ENCODE data around the gene ZNF337. TPM values are rescaled to one million over a fixed set of nuclear protein-coding genes. Genes with fewer than 3 reads are reported as not detected.
"Not testable (repeated sequence)": the region's sequence is repeated elsewhere in the genome, so short reads cannot be mapped to it uniquely, and the experiment has no call there.

The ZNF337 gene
- total RNA-seq, 2 experiments from 2014 or later = 15.0 to 16.6 TPM

- Mint-ChIP-seq H3K4me3 (no peak overlapping the region), H3K27ac (no peak overlapping the region), H3K36me3 (ENCODE audit: low read depth) (peaks cover 37% of the 10 kb centered on the region), H3K9me3 (peaks cover 2% of the 10 kb centered on the region), H3K4me1 (ENCODE audit: low read depth) (peaks cover 11% of the 10 kb centered on the region), H3K27me3 (no peaks in the 10 kb centered on the region)
- ChIA-PET CTCF (no interaction called here), POLR2A (interaction anchor here (0.6 to 0.8 kb wide), 2 partner anchors 10 to 48 kb away, joined by 4 read pairs; no protein-coding TSS in a partner anchor)
- ATAC-seq = no peak
- intact Hi-C loops (cut with micrococcal nuclease) = no loop called here
- no peak for DNase-seq
- TF ChIP-seq CTCF (IDR thresholded peaks at IDR 0.05) = no peak
Observed at GRCh38 chr20:25685276-25686080, 11.2 kb downstream of the ZNF337 start.

GRCh38 chr20:25683826-25684225 lies 12.8 kb downstream of the ZNF337 start:
- Mint-ChIP-seq H3K36me3 (ENCODE audit: low read depth) (peaks cover 39% of the 10 kb centered on the region), H3K4me1 (ENCODE audit: low read depth) (peaks cover 11% of the 10 kb centered on the region)
- CTCF ChIA-PET; H3K27ac Mint-ChIP-seq; ATAC-seq; POLR2A ChIA-PET; intact Hi-C loops (cut with micrococcal nuclease); H3K27me3 Mint-ChIP-seq; H3K4me3 Mint-ChIP-seq; H3K9me3 Mint-ChIP-seq; DNase-seq: not testable (repeated sequence)

GRCh38 chr20:25683050-25683449 lies 13.6 kb downstream of the ZNF337 start:
- POLR2A ChIA-PET = no interaction called here
- H3K27me3 Mint-ChIP-seq = no peaks in the 10 kb centered on the region
- peaks cover 11% of the 10 kb centered on the region for H3K4me1 Mint-ChIP-seq (ENCODE audit: low read depth)
- CTCF ChIA-PET = no interaction called here
- peaks cover 46% of the 10 kb centered on the region for H3K36me3 Mint-ChIP-seq (ENCODE audit: low read depth)
- intact Hi-C loops (cut with micrococcal nuclease) = no loop called here
- DNase-seq = no peak
- no peak for TF ChIP-seq CTCF (IDR thresholded peaks at IDR 0.05)
- peaks cover 2% of the 10 kb centered on the region for H3K9me3 Mint-ChIP-seq
- H3K4me3 Mint-ChIP-seq = no peak overlapping the region
- no peak overlapping the region for H3K27ac Mint-ChIP-seq
- no peak for ATAC-seq

GRCh38 chr20:25676164-25676809 lies 20.4 kb downstream of the ZNF337 start:
- H3K27ac Mint-ChIP-seq = no peak overlapping the region
- DNase-seq (no peak), ATAC-seq (no peak)
- no peak for TF ChIP-seq CTCF (IDR thresholded peaks at IDR 0.05)
- POLR2A ChIA-PET = no interaction called here
- CTCF ChIA-PET = no interaction called here
- intact Hi-C loops (cut with micrococcal nuclease) = no loop called here
- no peaks in the 10 kb centered on the region for H3K27me3 Mint-ChIP-seq
- H3K4me1 Mint-ChIP-seq (ENCODE audit: low read depth) = peaks cover 4% of the 10 kb centered on the region
- no peak overlapping the region for H3K4me3 Mint-ChIP-seq
- H3K9me3 Mint-ChIP-seq = no peaks in the 10 kb centered on the region
- H3K36me3 Mint-ChIP-seq (ENCODE audit: low read depth) = peaks cover 72% of the 10 kb centered on the region

GRCh38 chr20:25675161-25675560 lies 21.5 kb downstream of the ZNF337 start:
- no peak overlapping the region for H3K27ac Mint-ChIP-seq
- intact Hi-C loops (cut with micrococcal nuclease) = no loop called here
- H3K36me3 Mint-ChIP-seq (ENCODE audit: low read depth) = peaks cover 72% of the 10 kb centered on the region
- ATAC-seq (no peak), DNase-seq (no peak)
- peaks cover 4% of the 10 kb centered on the region for H3K4me1 Mint-ChIP-seq (ENCODE audit: low read depth)
- H3K27me3 Mint-ChIP-seq = no peaks in the 10 kb centered on the region
- no peak overlapping the region for H3K4me3 Mint-ChIP-seq
- ChIA-PET CTCF (no interaction called here), POLR2A (no interaction called here)
- H3K9me3 Mint-ChIP-seq = no peaks in the 10 kb centered on the region
- TF ChIP-seq CTCF (IDR thresholded peaks at IDR 0.05) = no peak
